Retinal pigment epithelial cell (primary cell): ENCODE data around the gene DSCAML1.

Experiments used
- DNase-seq: peaks from one replicate; pipeline ENCODE4 v3.0.0-alpha.2; 2010; ENCODE audit warnings: low read depth
- H3K4me3 ChIP-seq: 2 replicates; pipeline ENCODE4 v1.5.1; 2011; ENCODE audit warnings: mild to moderate bottlenecking, low read length, control low read depth, moderate library complexity
- CTCF ChIP-seq: conservative IDR thresholded peaks from 2 replicates; pipeline ENCODE4 v1.5.1; 2011; ENCODE audit warnings: low read depth, low read length, control low read depth, inconsistent platforms

DSCAML1 gene

DNA sequence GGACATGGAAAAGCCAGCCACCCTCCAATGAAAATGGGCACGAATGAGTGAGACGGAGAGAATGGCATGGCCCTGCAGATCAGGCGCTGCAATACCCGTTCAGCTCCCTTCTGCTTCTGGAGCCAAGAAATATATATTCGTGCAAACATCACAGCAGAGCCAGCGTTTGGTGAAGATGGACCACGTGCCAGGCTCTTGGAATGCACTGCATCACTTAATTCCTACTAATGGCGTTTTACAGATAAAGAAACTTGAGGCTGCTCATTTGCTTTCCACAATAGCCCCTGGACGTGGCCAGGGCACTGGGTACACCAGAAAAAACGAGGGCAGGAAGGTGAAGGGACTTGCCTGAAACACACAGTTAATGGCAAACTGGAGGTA is 29.2 kb upstream of the DSCAML1 start:
- no peak for TF ChIP-seq CTCF
- DNase-seq: no peak
- H3K4me3 ChIP-seq: no peak overlapping the region

DNA sequence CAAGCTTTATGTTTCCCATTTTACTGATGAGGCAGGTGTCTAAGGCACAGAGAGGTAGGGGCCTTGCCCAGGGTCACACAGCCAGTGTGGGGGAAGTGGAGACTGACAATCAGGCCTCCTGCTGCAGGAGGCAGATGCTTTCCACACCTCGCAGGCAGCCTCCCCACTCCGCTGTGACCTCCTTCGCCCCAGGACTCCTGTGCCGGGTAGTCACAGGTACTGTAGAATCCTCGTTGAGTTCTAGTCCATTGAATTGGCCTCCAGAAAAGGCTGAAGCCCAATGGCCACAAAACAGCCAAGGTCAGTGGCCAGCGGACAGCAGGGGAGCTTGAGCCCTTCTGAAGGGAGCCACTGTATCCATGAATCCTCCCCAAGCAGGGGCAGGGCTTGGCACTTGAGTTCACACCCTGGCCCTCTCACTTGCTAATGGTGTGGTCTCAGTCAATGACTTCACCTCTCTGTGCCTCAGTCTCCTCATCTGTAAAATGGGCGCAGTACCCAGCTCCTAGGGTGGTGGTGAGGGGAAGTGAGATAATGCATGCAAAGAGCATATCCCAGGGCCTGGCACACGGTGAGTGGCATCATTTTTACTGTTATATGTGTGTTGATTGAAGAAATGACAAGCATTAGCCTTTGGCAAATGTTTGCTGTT is 28.6 kb upstream of the DSCAML1 start:
- TF ChIP-seq CTCF: no peak
- H3K4me3 ChIP-seq: no peak overlapping the region
- DNase-seq: no peak

GRCh38 chr11:117824571-117825537 is 27.8 kb upstream of the DSCAML1 start, which contains the start of gene FXYD2:
TSS of gene FXYD2 (minus strand) at chr11:117824744. CDS start at chr11:117824678, 66 bp downstream.
- no peak for DNase-seq
- H3K4me3 ChIP-seq: no peak within 1 kb of the TSS
- TF ChIP-seq CTCF: no peak

GRCh38 chr11:117823946-117824420 is 27.0 kb upstream of the DSCAML1 start:
- TF ChIP-seq CTCF: no peak
- DNase-seq: no peak
- H3K4me3 ChIP-seq: no peak overlapping the region

DNA sequence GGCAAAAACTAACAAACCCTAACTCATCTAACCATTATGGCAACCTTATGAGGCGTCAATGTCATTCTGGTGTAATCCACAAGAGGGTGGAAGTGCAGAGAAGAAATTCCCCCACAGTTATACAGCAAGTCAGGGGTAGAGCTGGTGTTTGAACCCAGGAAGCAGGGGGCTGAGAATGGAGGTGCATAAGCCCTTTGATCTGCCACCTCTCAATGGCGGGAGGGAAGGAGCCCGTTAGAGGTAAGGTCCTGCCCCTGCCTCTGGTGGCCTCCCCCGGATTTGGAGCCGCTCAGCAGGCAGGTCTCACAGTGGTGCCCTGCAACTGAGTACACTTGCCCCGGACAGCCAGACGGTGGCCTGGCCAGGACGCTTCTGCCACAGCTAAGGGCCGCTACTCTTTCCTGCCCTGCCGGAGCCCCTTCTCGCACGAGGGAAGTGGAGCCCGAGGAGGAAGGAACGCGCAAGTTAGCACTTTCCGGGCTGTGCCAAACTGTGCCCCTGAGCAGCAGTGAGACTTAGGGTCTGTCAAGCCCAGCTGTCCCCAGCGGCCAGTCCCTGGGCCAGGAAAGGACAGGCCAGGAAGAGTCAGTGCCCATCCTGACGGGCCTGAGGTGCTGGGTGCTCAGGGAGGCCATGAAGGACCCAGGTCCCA is 26.4 kb upstream of the DSCAML1 start:
- no peak overlapping the region for H3K4me3 ChIP-seq
- no peak for DNase-seq
- TF ChIP-seq CTCF: peak; percentile 16

GRCh38 chr11:117822074-117823033 is 25.3 kb upstream of the DSCAML1 start:
- no peak overlapping the region for H3K4me3 ChIP-seq
- DNase-seq: no peak
- TF ChIP-seq CTCF: peak; percentile 77
